Body of pancreas (tissue), 4 donors: Measurements from ENCODE around the gene CDK5RAP2.

ENCODE experiments used
- CTCF ChIP-seq, 7 experiments: fragments of 450-650 bp in 4 of 7; fragments of 200-600 bp in 3 of 7; sonication (generic) in 3 of 7; IDR thresholded peaks; one replicate each; pipeline ENCODE4 v1.5.1; 2016 to 2019; ENCODE audit warnings: antibody characterized with exemption in 7 of 7
- POLR2A ChIP-seq, 3 donors: fragments of 450-650 bp; IDR thresholded peaks; one replicate each; pipeline ENCODE4 v1.6.1; 2016; ENCODE audit warnings: antibody characterized with exemption in 3 of 3, mild to moderate bottlenecking in 2 of 3

- no peak for TF ChIP-seq CTCF (IDR thresholded peaks at IDR 0.05)
- TF ChIP-seq POLR2A (IDR thresholded peaks at IDR 0.05): no peak
Measured at GRCh38 chr9:120603591-120603990, 23.6 kb upstream of the CDK5RAP2 start.
